ENCODE measurements around the gene IQSEC1.
A peak's percentile ranks its signal among the peaks of the same experiment; 100 is the strongest.

IQSEC1 gene

GRCh38 chr3:13066834-13067233 lies 6.4 kb downstream of the IQSEC1 start:
- DNase-seq: no peak

GRCh38 chr3:13066236-13066635 lies 7.0 kb downstream of the IQSEC1 start:
- no peak for DNase-seq

GRCh38 chr3:13065727-13066126 lies 7.5 kb downstream of the IQSEC1 start:
- DNase-seq: no peak

- peak; percentile 15 for DNase-seq
These were observed 8.3 kb downstream of the IQSEC1 start for GRCh38 chr3:13064964-13065363.

GRCh38 chr3:13064159-13064868 lies 8.9 kb downstream of the IQSEC1 start:
- DNase-seq: no peak

DNA sequence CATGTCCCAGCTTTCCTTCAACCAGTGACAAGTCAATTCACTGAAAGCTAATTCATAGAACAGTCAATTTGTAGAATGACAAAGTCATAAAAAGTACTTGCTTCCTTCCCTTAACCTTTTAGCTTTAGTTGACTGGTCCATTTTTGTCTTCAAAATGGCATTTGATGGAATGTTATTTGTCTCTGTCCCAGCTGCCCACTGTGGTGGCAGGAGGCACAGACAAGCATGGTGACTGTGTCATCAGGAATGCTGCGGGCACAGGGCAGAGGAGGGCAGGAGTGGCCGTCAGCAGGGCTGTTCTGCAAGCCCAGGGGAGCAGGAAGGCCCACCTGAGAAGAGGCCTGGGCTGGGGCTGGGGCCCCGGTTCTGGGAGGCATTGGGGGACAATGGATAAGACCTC lies 10.0 kb downstream of the IQSEC1 start:
- DNase-seq: no peak

DNA sequence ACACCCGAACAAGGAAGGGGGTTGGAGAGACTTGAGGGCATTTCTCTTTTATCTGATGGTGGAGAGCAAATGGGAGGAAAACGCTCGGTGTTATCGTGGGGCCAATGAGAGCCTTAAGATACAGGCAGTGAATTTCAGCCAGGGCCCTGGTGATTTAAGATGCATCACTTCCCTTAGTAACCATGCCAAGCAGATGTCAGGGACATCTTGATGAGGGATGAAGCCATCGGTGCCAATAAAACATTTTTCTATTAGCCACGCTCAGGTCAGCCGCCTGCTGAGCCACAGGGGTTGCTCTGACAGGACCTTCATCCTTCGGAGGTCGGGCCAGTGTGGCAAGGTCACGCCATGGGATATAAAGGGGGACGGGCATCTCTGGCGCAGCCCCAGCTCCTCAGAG lies 10.6 kb downstream of the IQSEC1 start:
- no peak for DNase-seq

GRCh38 chr3:13060341-13060910 lies 12.8 kb downstream of the IQSEC1 start:
- DNase-seq: no peak

DNA sequence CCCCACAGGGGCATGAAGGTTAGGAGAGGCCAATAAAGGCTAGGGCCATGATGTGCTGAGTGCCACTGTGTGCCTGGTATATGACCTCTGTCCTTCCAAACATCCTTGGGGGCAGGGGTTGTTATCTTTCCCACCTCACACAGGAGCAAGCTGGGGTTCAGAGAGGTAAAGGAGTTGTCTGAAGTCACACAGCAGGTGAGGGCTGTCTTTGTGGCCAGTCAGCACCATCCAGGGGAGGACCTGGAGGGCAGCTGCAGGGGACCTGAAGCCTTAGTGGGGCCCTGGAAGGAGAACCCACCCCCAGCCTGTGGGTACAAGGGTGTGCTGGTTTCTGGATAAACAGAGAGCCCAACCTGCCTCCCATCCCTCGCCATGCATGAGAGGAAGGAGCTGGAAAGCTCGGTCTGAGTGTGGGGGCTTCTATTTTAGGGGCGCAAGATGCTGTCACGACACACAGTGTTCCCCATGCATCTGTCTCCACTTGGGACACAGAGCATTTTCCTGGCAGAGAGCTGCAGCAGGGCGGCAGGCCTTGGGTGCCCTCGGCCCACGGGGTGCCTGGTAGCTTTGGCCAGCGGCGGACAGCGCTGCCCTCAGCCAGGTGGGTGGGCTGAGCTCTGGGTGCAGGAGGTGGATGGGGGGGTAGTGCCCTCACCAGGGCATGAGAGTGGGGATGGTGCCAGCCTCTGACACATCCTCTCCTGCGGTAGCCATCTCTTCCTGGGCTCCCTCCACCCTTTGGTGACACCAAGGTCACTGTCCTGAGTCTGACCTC lies 14.7 kb downstream of the IQSEC1 start:
- no peak for DNase-seq

DNA sequence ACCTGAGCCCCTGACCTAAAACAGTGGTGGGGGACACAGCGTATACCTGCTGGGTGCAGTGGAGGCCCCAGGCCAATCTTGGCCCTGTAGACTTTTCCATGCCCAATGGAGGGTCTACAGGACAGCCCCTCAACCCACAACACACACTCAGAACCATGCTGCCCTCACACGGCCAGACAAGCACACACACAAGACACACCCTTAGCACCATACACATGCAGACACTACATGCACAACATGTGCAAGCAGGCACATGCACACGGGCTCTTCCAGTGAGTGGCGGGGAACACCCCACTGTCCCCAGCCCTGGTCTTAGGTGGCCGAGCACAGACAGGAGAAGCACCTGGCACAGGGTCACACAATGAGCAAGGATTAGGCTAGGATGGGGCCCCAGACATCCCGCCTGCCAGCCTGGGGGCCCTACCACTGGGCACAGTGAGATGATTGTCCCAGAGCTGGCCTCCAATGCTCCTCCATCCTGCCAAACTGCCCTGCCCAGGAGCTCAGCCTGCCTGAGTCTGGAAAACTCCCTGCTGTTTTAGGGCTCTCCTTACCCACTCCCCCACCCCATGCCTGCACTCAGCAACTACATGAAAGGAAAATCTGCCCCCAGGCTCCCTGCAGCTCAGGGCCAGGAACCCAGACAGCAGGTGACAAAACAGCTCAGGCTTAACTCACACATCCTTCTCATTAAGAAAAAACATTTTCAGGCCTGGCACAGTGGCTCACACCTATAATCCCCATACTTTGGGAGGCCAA lies 15.8 kb downstream of the IQSEC1 start:
- DNase-seq: no peak

DNA sequence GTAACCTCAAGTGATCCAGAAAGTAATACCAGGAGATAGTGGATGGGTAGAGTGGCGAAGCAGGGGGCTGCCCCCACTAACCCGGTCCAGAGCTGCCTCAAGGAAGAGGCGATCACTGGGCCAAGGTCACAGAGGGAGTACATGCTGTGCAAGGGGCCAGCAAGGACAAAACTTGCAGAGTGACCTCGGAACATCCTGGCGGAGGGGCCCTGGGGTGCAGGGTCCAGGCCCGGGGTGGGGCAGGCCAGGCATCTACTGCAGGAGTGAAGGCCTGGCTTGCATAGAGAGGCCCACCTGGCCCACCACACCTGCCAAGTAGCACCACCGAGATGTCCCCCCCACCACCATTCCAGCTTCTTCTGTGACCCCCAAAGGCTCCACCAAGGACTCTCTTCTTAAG lies 17.6 kb downstream of the IQSEC1 start:
- no peak for DNase-seq

- no peak for DNase-seq
These were observed 18.6 kb downstream of the IQSEC1 start for GRCh38 chr3:13054341-13055285.

DNA sequence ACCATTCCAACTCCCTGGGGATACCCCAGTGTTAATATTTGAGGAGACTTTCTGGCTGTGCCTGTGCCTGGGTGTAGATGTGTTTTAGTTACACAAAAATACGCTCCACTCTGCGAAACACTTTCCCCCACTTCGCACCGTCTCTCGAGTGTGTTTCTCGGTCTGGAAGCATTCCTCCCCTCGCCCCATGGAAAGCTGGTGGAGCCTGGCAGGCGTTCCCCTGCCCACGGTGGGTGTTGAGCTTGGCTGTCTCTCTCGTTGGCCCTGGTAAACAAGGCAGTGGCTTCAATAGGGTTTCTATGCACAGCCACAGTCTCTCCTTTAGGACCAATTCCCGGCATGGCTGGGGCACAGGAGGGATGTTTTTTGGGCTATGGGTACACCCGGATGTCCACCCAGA lies 19.3 kb downstream of the IQSEC1 start:
- no peak for DNase-seq

DNA sequence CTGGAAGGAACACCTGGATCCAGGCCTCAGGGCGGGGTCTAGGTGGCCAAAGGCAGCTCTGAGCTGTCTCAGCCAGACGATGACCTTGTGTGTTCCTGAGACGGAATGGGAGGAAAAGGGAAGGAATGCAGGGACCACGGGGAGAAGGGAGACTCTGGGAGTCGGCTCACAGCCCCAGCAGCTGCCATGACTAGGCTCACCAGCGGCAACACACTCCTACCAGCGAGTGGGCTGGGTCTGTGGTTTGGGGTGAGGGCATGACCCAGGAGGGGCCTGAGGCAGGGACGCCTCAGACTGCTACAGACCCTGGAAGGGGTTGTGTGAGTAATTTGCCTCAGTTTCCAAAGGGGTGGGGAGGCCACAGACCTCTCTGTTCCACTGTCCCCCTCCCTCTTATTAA lies 19.8 kb downstream of the IQSEC1 start:
- no peak for DNase-seq

GRCh38 chr3:13052191-13052820 lies 20.9 kb downstream of the IQSEC1 start:
- DNase-seq: no peak

DNA sequence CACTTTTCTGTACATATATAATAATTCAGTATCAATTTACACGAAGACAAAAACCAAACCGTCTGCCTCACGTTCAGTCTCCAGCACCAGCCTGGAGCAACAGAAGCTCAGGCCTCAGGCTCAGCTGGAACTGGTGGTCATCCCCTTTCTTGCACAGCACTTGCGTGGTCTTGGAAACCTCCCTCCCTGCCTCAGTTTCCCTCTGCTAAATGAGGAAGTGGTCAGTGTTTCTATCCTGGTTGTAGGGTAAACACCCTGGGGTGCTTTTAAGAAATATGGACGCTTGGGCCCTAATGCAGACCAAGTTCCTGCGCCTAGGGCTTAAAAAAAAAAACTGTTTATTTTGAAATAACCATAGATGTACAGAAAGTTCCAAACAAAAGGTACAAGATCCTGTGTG lies 21.6 kb downstream of the IQSEC1 start:
- no peak for DNase-seq

- DNase-seq: no peak
These were observed 22.2 kb downstream of the IQSEC1 start for GRCh38 chr3:13051066-13051465.

- DNase-seq: no peak
These were observed 22.8 kb downstream of the IQSEC1 start for GRCh38 chr3:13050446-13050845.

- DNase-seq: no peak
These were observed 23.8 kb downstream of the IQSEC1 start for GRCh38 chr3:13049400-13049799.

GRCh38 chr3:13047296-13048165 lies 25.7 kb downstream of the IQSEC1 start:
- DNase-seq: no peak

Data from fibroblast of upper back skin (primary cell).